MCF 10A (cell line): Measurements from ENCODE around the gene AKR1B15. TPM values are rescaled to one million over a fixed set of nuclear protein-coding genes. Genes with fewer than 3 reads are reported as not detected.

Source experiments
- BruUV-seq: library from RNA; stranded (reverse); fragments of 400-500 nt; replicated peaks from 2 replicates; lab custom pipeline; 2021; lab: Mats Ljungman, UMichigan
- CTCF ChIA-PET: fragments of 300-600 bp; sonication (Branson Sonifier 250); formaldehyde crosslinking; extraction: SDS; loops from one replicate; lab custom pipeline; 2021; ENCODE audit warnings: antibody characterized with exemption, inconsistent platforms; lab: Yijun Ruan, JAX
- POLR2A ChIA-PET: fragments of 300-600, 350-650 bp; sonication (Branson Sonifier 250); formaldehyde crosslinking; extraction: SDS; loops from one replicate; lab custom pipeline; 2020; ENCODE audit warnings: antibody characterized with exemption, inconsistent platforms; lab: Yijun Ruan, JAX
- DNase-seq: peaks from one replicate; pipeline ENCODE4 v3.0.0-alpha.2; 2018; ENCODE audit not compliant: unreplicated experiment
- H3K27ac Mint-ChIP-seq: one replicate; pipeline ENCODE4 v1.8.0; 2022; ENCODE audit warnings: mild to moderate bottlenecking, low read depth, mixed read lengths; ENCODE audit not compliant: unreplicated experiment
- H3K27me3 Mint-ChIP-seq: one replicate; pipeline ENCODE4 v1.8.0; 2022; ENCODE audit warnings: mixed read lengths; ENCODE audit not compliant: insufficient read depth, unreplicated experiment
- H3K36me3 Mint-ChIP-seq: one replicate; pipeline ENCODE4 v1.8.0; 2022; ENCODE audit warnings: mild to moderate bottlenecking, moderate library complexity, mixed read lengths; ENCODE audit not compliant: insufficient read depth, unreplicated experiment
- H3K4me1 Mint-ChIP-seq: one replicate; pipeline ENCODE4 v1.8.0; 2022; ENCODE audit warnings: mixed read lengths; ENCODE audit not compliant: insufficient read depth, unreplicated experiment
- H3K4me3 Mint-ChIP-seq: one replicate; pipeline ENCODE4 v1.8.0; 2022; ENCODE audit warnings: mild to moderate bottlenecking, moderate library complexity, mixed read lengths; ENCODE audit not compliant: unreplicated experiment
- H3K9me3 Mint-ChIP-seq: one replicate; pipeline ENCODE4 v1.8.0; 2022; ENCODE audit warnings: mixed read lengths; ENCODE audit not compliant: unreplicated experiment
- intact Hi-C: fragments of 100-400 bp; cut with micrococcal nuclease; formaldehyde crosslinking; loops from 2 replicates; pipeline ENCODE4 v1.14.1; 2022
- total RNA-seq: library from RNA; stranded (reverse); gene quantifications from 2 replicates; pipeline ENCODE4 v1.2.3, GENCODE V29; 2022
- TF ChIP-seq, protein P1 (sequence below): fragments of 200-600 bp; IDR thresholded peaks from one replicate; pipeline ENCODE4 v1.8.0; 2022; ENCODE audit warnings: antibody characterized with exemption, mild to moderate bottlenecking; ENCODE audit not compliant: unreplicated experiment

Gene AKR1B15
- total RNA-seq, 1 experiment from 2014 or later = not detected

DNA sequence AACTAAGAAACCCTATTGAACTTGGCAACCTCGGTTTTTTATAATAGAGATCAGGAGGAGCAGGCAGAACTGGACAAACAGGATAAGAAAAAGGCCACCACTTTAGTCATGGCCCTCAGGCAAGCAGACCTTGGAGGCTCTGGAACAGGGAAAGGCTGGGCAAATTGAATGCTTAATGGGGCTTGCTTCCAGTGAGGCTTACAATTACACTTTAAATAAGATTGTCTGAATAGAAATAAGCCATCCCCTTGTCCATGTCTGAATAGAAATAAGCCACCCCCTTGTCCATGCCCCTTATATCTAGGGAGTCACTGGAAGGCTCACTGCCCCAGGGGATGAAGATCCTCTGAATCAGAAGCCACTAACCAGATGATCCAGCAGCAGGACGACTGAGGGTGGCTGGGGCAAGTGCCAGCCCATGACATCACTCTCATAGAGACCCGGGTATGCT is 40.6 kb downstream of the AKR1B15 start:
- ChIA-PET CTCF (interaction anchor here (0.7 kb wide), 1 partner anchor 338 kb away, joined by 3 read pairs; no protein-coding TSS in a partner anchor), POLR2A (no interaction called here)
- TF ChIP-seq, protein P1, sequence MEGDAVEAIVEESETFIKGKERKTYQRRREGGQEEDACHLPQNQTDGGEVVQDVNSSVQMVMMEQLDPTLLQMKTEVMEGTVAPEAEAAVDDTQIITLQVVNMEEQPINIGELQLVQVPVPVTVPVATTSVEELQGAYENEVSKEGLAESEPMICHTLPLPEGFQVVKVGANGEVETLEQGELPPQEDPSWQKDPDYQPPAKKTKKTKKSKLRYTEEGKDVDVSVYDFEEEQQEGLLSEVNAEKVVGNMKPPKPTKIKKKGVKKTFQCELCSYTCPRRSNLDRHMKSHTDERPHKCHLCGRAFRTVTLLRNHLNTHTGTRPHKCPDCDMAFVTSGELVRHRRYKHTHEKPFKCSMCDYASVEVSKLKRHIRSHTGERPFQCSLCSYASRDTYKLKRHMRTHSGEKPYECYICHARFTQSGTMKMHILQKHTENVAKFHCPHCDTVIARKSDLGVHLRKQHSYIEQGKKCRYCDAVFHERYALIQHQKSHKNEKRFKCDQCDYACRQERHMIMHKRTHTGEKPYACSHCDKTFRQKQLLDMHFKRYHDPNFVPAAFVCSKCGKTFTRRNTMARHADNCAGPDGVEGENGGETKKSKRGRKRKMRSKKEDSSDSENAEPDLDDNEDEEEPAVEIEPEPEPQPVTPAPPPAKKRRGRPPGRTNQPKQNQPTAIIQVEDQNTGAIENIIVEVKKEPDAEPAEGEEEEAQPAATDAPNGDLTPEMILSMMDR = no peak
- no peaks in the 10 kb centered on the region for H3K36me3 Mint-ChIP-seq
- peaks cover 5% of the 10 kb centered on the region for H3K27me3 Mint-ChIP-seq
- no peak overlapping the region for H3K27ac Mint-ChIP-seq
- DNase-seq = no peak
- no peak overlapping the region for H3K4me3 Mint-ChIP-seq
- peaks cover 25% of the 10 kb centered on the region for H3K9me3 Mint-ChIP-seq
- intact Hi-C loops = no loop called here
- peaks cover 9% of the 10 kb centered on the region for H3K4me1 Mint-ChIP-seq
- BruUV-seq = no TSS peak

DNA sequence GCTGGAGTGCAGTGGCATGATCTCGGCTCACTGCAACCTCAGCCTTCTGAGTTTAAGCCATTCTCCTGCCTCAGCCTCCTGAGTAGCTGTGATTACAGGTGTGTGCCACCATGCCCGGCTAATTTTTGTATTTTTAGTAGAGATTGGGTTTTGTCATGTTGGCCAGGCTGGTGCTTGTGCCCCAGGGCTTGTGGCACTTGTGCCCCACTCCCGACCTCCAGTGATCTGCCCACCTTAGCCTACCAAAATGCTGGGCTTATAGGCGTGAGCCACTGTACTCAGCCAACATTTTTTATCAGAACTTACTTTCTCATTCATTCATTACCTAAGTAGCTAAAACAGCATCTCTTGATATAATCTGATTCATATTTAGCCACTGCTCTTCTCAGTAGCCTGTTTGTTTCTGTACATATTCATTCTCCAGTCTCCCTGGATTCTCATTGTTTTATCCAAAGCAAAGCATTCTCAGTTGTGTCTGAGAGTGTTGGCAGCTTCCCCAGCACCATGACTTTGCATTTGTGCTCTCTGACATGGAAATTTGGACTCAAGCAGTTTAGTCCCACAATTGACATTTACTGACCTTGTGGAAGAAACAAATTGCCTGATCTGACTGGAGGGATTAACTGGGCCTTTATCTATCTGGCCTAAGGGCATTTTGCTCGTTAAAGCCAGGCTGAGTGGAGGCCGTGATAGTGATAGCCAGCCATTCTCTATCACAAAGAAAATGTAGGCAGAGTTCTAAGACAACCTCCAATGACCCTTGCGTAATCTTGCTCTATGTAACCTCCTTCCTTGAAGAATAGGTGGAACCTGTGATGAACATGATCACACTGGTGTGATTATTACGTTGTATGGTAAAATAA is 44.9 kb downstream of the AKR1B15 start:
- Mint-ChIP-seq H3K27me3 (no peaks in the 10 kb centered on the region), H3K4me3 (no peak overlapping the region), H3K9me3 (peaks cover 18% of the 10 kb centered on the region), H3K4me1 (peaks cover 9% of the 10 kb centered on the region), H3K27ac (peak overlapping the region; percentile 94), H3K36me3 (no peaks in the 10 kb centered on the region)
- TF ChIP-seq, protein P1 = no peak
- intact Hi-C loops = no loop called here
- ChIA-PET POLR2A (no interaction called here), CTCF (interaction anchor here (1.3 kb wide), 1 partner anchor 9 kb away, joined by 3 read pairs; no protein-coding TSS in a partner anchor)
- BruUV-seq = no TSS peak
- DNase-seq = peak; percentile 72

DNA sequence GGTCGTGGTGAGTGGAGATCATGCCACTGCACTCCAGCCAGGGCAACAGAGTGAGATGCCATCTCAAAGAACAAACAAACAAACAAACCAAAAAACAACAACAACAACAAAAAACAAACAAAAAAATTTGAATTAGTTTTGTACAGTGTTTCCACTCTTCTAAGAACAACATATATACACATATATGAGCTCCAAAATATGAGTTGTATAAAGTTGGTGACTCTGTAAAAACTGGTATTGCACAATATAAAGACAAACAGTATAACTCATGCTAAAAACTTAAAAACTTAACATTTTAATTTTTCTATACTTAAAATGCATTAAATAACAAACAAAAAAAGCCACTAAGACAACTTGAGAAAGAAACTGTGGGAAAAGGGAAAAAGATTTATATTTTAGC is 46.0 kb downstream of the AKR1B15 start:
- Mint-ChIP-seq H3K27me3 (no peaks in the 10 kb centered on the region), H3K9me3 (peaks cover 16% of the 10 kb centered on the region), H3K36me3 (no peaks in the 10 kb centered on the region), H3K4me3 (no peak overlapping the region), H3K4me1 (peaks cover 9% of the 10 kb centered on the region), H3K27ac (no peak overlapping the region)
- intact Hi-C loops = no loop called here
- ChIA-PET POLR2A (interaction anchor here (0.7 kb wide), 1 partner anchor 398 kb away, joined by 3 read pairs; no protein-coding TSS in a partner anchor), CTCF (interaction anchor here (0.6 to 1.0 kb wide), 2 partner anchors 78 to 671 kb away, joined by 3 to 4 read pairs; no protein-coding TSS in a partner anchor)
- no peak for DNase-seq
- no TSS peak for BruUV-seq
- TF ChIP-seq, protein P1 = no peak

DNA sequence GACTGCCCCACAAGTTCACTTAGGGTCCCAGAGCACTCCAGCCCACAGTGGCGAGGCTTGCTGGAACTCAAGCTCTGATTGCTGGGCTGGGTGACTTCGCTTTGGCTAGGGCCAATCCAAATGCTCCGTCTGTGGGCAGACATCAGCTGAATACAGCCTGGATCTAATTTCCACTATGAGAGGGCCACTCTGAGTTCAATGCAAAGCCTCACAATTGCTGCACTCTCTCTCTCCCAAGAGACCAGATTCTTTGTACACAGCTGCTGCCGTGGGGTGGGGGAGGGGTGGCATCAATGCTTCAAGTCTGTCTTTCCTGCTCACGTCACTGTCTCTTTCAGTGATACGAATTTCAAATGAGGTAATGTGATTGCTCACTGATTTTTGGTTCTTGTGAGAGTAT is 50.5 kb downstream of the AKR1B15 start:
- H3K4me3 Mint-ChIP-seq = no peak overlapping the region
- no peak for DNase-seq
- CTCF ChIA-PET = interaction anchor here (0.7 to 2.3 kb wide), 4 partner anchors 8 to 167 kb away, joined by 3 to 10 read pairs (median 3); no protein-coding TSS in a partner anchor
- peaks cover 7% of the 10 kb centered on the region for H3K9me3 Mint-ChIP-seq
- no peaks in the 10 kb centered on the region for H3K4me1 Mint-ChIP-seq
- no TSS peak for BruUV-seq
- no peak overlapping the region for H3K27ac Mint-ChIP-seq
- H3K27me3 Mint-ChIP-seq = no peaks in the 10 kb centered on the region
- POLR2A ChIA-PET = interaction anchor here (1.5 kb wide), 1 partner anchor 52 kb away, joined by 7 read pairs; no protein-coding TSS in a partner anchor
- no peaks in the 10 kb centered on the region for H3K36me3 Mint-ChIP-seq
- intact Hi-C loops = no loop called here
- TF ChIP-seq, protein P1 = no peak
